HG02759 (cell line): ENCODE measurements around the gene CD2AP.
"Not testable (repeated sequence)": the region's sequence is repeated elsewhere in the genome, so short reads cannot be mapped to it uniquely, and the experiment has no call there.

Source experiments
- ATAC-seq: cut with Tn5 transposase; IDR thresholded peaks from one replicate; pipeline ENCODE4 v1.9.1; 2021; ENCODE audit warnings: mild to moderate bottlenecking, moderate library complexity; ENCODE audit not compliant: unreplicated experiment

Gene CD2AP

GRCh38 chr6:47495954-47496545 is 18.5 kb downstream of the CD2AP start:
- no peak for ATAC-seq

- no peak for ATAC-seq
Measured at GRCh38 chr6:47496935-47497579, 19.5 kb downstream of the CD2AP start.

- ATAC-seq, result no peak
Measured at GRCh38 chr6:47502920-47503319, 25.3 kb downstream of the CD2AP start.

GRCh38 chr6:47509937-47510336 is 32.3 kb downstream of the CD2AP start:
- ATAC-seq, result no peak

- no peak for ATAC-seq
Measured at GRCh38 chr6:47512872-47513271, 35.3 kb downstream of the CD2AP start.

GRCh38 chr6:47519279-47519678 is 41.7 kb downstream of the CD2AP start:
- no peak for ATAC-seq

- no peak for ATAC-seq
Measured at GRCh38 chr6:47520282-47520681, 42.7 kb downstream of the CD2AP start.

- no peak for ATAC-seq
Measured at GRCh38 chr6:47521961-47522360, 44.4 kb downstream of the CD2AP start.

- ATAC-seq, result no peak
Measured at GRCh38 chr6:47524136-47524845, 46.7 kb downstream of the CD2AP start.

- no peak for ATAC-seq
Measured at GRCh38 chr6:47525330-47526057, 47.9 kb downstream of the CD2AP start.

GRCh38 chr6:47527274-47527673 is 49.7 kb downstream of the CD2AP start:
- no peak for ATAC-seq

- no peak for ATAC-seq
Measured at GRCh38 chr6:47529734-47530133, 52.1 kb downstream of the CD2AP start.

- ATAC-seq, result no peak
Measured at GRCh38 chr6:47532981-47533585, 55.5 kb downstream of the CD2AP start.

GRCh38 chr6:47534063-47534462 is 56.5 kb downstream of the CD2AP start:
- ATAC-seq, result no peak

GRCh38 chr6:47535316-47536225 is 58.0 kb downstream of the CD2AP start:
- ATAC-seq, result no peak

- no peak for ATAC-seq
Measured at GRCh38 chr6:47536816-47537401, 59.3 kb downstream of the CD2AP start.

- no peak for ATAC-seq
Measured at GRCh38 chr6:47545223-47545622, 67.6 kb downstream of the CD2AP start.

GRCh38 chr6:47551670-47552069 is 74.1 kb downstream of the CD2AP start:
- no peak for ATAC-seq

GRCh38 chr6:47552319-47552718 is 74.7 kb downstream of the CD2AP start:
- ATAC-seq, result no peak

GRCh38 chr6:47553243-47553642 is 75.7 kb downstream of the CD2AP start:
- ATAC-seq, result not testable (repeated sequence)
